MG63 (cell line): ENCODE results near the gene SLC26A9. TPM values are rescaled to one million over a fixed set of nuclear protein-coding genes. Genes with fewer than 3 reads are reported as not detected.

Experiments
- DNase-seq: peaks from one replicate; pipeline ENCODE4 v3.0.0-alpha.2; 2020
- H3K27me3 ChIP-seq: fragments of 250-450 bp; sonication (Bioruptor Pico); 2 replicates; pipeline ENCODE4 v1.5.1; 2020; ENCODE audit warnings: mild to moderate bottlenecking, moderate library complexity
- H3K36me3 ChIP-seq: fragments of 250-450 bp; sonication (Bioruptor Pico); 2 replicates; pipeline ENCODE4 v1.5.1; 2020; ENCODE audit warnings: mild to moderate bottlenecking, moderate library complexity
- H3K4me3 ChIP-seq: fragments of 250-450 bp; sonication (Bioruptor Pico); 2 replicates; pipeline ENCODE4 v1.5.1; 2020; ENCODE audit warnings: mild to moderate bottlenecking, moderate library complexity
- H3K9me3 ChIP-seq: fragments of 250-450 bp; sonication (Bioruptor Pico); 2 replicates; pipeline ENCODE4 v1.5.1; 2020; ENCODE audit warnings: mild to moderate bottlenecking, moderate library complexity
- total RNA-seq: library from RNA; depleted of rRNA; stranded (reverse); fragments of >200 nt; shearing (Covaris generic); gene quantifications from 2 replicates; pipeline ENCODE4 v1.2.3, GENCODE V29; 2014; ENCODE audit warnings: low replicate concordance

SLC26A9 gene
- total RNA-seq, 1 experiment from 2014 or later, result not detected

DNA sequence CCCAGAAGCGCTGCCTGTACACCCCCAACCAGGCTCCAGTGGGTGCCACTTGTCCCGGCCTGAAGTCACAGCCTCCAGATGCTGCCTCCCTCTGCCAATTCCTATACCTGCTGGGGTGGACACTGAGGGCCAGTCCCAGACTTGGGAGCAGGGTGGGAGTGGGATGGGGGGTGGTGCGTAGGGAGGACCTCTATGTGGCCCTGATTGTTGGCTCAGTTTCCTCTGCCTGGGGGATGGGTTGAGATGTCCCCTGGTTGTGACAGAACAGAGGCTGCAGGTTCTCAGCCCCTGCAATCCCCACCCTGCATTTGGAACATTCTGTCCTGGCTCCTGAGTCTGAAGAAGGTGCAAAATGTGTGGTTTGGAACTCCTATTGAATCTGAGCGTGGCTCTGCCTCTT is 32.8 kb upstream of the SLC26A9 start:
- Histone ChIP-seq H3K27me3 (no peaks in the 10 kb centered on the region), H3K9me3 (no peaks in the 10 kb centered on the region), H3K36me3 (no peaks in the 10 kb centered on the region; the same call in 1 of the 2 replicates), H3K4me3 (no peak overlapping the region)
- no peak for DNase-seq

DNA sequence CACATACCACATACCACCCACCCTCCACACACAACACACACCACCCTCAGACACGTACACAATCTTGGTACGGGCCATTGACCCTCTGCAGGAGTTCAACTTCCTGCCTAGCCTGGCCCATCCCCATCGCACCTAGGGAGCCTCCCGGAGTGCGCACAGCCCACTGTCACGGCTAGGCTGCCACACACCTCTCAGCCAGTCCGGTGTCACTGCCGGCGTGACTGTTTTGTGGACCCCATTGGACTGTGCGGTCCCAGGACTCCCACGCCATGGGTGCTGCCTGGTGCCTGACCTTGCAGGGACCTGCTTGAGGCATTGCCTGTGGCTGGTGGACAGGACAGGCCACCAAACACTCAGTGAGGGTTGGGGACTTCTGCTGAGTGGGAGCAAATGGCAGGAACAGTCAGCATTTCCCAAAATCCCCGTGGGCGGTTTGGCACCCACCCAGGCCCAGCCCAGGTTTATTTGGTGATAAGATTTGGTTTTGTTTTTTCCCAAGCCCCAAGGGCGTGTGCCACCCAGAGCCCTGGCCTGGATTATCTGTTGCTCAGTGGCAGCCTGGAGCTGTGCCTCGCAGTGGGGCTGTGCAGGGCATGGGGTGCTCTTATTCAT is 32.2 kb upstream of the SLC26A9 start:
- Histone ChIP-seq H3K27me3 (no peaks in the 10 kb centered on the region), H3K4me3 (no peak overlapping the region), H3K36me3 (no peaks in the 10 kb centered on the region; the same call in 1 of the 2 replicates), H3K9me3 (no peaks in the 10 kb centered on the region)
- no peak for DNase-seq

DNA sequence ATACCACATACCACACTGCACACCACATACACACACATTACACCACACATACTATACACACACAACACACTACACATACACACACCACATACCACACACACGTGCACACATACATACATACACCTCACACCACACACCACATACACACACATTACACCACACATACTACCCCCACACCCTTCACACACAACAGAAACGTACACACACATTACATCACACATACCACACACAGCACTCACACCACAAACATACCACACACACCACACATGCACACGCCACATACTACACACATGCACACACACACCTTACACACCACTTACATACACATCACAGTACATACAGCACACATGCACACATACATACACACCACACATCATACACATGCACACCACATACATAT is 31.5 kb upstream of the SLC26A9 start:
- DNase-seq, result no peak
- Histone ChIP-seq H3K4me3 (no peak overlapping the region), H3K9me3 (no peaks in the 10 kb centered on the region), H3K36me3 (no peaks in the 10 kb centered on the region; the same call in 1 of the 2 replicates), H3K27me3 (no peaks in the 10 kb centered on the region)

DNA sequence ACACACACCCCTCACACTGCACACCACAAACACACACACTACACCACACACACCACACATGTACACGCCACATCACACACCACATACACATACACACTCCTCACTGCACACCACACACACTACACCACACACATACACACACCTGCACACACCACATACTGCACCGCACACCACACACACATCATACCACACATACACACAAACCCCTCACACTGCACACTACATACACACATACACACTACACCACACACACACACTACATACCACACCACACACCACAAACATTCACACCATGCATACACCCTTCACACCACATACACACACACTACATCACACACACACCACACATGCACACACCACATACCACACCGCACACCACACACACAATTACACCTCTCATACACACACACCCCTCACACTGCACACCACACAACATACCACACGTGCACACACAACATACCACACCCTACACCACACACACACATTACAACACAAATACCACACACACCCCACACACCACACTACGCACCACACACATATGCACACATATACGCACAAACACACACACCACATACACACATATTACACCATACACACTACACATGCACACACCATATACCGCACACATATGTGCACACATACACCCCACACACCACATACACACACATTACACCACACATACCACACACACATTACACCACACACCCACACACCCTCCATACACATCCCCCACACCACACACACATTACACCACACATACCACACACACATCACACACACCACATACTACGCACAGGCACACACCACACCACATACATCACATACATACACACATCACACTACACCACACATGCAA is 30.3 kb upstream of the SLC26A9 start:
- no peak for DNase-seq
- Histone ChIP-seq H3K9me3 (no peaks in the 10 kb centered on the region), H3K4me3 (no peak overlapping the region), H3K36me3 (no peaks in the 10 kb centered on the region; the same call in 1 of the 2 replicates), H3K27me3 (no peaks in the 10 kb centered on the region)

DNA sequence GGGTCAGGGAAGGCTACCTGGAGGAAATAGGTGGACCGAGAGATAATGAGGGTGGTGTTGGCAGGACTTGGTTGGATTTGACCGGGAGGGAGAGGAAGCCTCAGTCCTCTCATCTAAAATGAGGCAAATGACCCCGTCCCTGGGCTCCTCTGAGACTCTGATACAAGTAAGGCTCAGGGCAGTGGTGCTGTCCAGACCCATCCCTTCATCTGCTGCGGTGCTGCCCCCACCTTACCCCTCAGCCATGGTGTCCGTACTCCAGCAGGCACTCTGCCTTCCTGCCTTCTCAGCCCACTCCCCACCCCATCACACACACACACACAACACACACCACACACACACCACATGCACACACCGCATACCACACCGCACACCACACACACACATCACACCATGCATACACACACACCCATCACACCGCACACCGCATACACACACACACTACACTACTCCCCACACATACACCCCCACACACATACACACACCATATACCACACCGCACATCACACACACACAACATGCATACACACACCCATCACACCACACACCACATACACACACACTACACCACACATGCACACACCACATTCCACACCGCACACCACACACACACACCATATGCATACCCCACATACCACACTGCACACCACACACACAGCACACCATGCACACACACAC is 29.4 kb upstream of the SLC26A9 start:
- DNase-seq, result peak; percentile 42
- no peak overlapping the region for H3K4me3 ChIP-seq
- no peaks in the 10 kb centered on the region; the same call in 1 of the 2 replicates for H3K36me3 ChIP-seq
- no peaks in the 10 kb centered on the region for H3K9me3 ChIP-seq
- no peaks in the 10 kb centered on the region for H3K27me3 ChIP-seq

DNA sequence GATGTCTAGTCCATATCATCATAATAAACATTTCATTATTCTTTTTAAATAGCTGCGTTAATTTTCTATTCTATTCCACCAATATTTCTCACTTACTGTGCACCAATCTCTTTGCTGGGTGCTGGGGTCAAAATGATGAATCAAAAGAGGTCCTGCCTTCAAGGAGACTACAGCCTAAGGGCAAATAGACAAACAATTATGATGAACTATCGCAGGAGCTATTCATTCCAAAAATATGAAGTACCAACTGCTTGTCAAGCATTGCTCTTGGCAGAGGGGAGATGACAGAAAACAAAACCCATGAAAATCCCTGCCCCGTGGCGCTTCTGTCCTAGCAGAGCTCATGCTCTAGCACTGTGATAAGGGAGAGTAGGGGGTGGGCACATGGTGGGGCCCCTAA is 28.8 kb upstream of the SLC26A9 start:
- Histone ChIP-seq H3K36me3 (no peaks in the 10 kb centered on the region; the same call in 1 of the 2 replicates), H3K4me3 (no peak overlapping the region), H3K27me3 (no peaks in the 10 kb centered on the region), H3K9me3 (no peaks in the 10 kb centered on the region)
- no peak for DNase-seq

DNA sequence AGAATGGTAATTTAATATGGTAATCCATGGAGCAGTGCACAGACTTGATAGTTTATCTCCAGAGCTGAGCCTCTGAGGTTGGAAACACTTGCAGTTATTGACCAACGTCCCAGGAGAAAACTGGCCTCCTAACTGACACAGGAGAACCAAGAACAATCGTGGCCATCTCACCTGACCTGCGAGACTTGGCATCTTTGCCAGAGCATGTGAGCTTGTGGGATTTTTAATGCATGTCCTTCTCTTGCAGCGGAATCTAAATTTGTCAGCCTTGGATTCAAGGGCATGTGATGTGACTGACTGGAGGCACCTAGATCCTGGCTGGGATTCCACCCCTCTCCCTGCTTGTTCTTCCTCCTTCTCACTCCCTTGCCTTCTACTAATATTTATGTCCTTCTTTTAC is 27.8 kb upstream of the SLC26A9 start:
- Histone ChIP-seq H3K36me3 (no peaks in the 10 kb centered on the region), H3K27me3 (no peaks in the 10 kb centered on the region), H3K9me3 (no peaks in the 10 kb centered on the region), H3K4me3 (no peak overlapping the region)
- DNase-seq, result no peak

DNA sequence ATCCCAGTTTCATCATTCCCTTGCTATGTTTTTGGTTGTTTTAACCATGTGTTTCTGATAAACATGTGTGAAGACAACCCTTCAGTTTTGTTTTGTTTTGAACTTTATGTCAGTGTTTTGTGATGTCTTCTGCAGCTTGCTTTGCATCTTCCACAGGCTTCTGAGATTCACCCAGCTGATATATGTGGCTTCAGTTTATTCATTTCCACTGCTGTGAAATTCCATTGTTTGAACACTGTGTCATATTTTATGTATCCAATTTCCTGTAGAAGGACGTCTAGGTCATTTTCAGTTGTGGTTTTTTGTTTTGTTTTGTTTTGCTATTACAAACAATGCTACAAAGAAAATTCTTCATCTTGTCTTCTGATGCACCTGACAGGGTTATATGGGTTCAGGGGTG is 27.2 kb upstream of the SLC26A9 start:
- no peak overlapping the region for H3K4me3 ChIP-seq
- H3K9me3 ChIP-seq, result no peaks in the 10 kb centered on the region
- DNase-seq, result no peak
- H3K36me3 ChIP-seq, result no peaks in the 10 kb centered on the region
- H3K27me3 ChIP-seq, result no peaks in the 10 kb centered on the region

DNA sequence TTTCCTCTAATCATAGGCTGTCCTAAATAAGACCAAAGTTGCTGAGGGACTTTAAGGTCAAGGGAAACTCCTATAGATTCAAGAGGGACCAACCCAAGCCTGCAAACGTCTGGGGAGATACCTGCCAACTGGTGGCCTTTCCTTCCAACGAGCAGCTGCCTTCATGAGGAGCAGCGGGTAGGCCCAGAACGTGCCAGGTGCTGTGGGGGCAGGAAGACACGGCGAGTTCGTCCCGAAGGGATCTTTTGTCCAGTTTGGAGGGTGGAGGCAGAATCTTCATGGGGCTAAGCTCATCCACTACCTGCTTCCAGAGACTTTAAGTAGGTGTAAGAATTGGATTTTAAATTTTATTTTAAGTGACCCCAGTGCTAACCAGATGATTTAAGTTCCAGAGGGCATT is 26.0 kb upstream of the SLC26A9 start:
- Histone ChIP-seq H3K27me3 (no peaks in the 10 kb centered on the region), H3K36me3 (no peaks in the 10 kb centered on the region), H3K4me3 (no peak overlapping the region), H3K9me3 (no peaks in the 10 kb centered on the region)
- DNase-seq, result no peak

DNA sequence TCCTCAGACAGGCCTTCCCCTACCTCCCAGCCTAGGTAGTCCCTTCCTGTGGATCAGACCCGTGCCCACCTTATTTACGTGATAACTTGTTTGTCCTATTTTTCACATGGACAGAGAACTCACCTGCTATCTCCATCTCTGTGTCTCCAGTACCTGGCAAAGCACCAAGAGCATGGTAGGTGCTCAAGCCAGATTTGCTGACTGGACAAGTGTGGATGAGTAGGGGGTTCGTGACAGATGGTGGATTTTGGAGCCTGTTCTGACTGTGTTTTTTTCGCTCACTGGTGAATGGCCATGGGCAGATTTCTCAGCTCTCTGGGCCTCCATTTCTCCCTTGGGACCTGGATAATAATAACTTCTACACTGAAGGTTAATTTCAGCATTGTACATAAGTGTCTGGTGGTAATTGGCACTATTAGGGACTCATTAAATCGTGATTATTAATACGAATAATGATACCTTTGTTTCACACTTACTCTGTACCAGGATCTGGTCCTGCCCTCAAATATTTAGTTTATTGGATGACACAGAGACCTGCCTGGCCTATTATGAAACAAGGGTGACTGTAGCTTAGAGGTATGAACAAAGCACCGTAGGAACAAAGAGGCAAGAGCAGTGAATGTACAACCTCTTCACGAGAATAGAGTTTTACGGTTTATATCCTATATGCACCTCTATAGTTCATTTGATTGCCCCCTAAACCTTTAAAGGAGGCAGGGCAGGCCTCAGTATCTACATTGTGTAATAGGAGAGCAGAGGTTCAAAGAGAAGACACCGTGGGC is 24.5 kb upstream of the SLC26A9 start:
- no peak overlapping the region for H3K4me3 ChIP-seq
- no peaks in the 10 kb centered on the region for H3K36me3 ChIP-seq
- H3K27me3 ChIP-seq, result no peaks in the 10 kb centered on the region
- no peaks in the 10 kb centered on the region for H3K9me3 ChIP-seq
- no peak for DNase-seq

DNA sequence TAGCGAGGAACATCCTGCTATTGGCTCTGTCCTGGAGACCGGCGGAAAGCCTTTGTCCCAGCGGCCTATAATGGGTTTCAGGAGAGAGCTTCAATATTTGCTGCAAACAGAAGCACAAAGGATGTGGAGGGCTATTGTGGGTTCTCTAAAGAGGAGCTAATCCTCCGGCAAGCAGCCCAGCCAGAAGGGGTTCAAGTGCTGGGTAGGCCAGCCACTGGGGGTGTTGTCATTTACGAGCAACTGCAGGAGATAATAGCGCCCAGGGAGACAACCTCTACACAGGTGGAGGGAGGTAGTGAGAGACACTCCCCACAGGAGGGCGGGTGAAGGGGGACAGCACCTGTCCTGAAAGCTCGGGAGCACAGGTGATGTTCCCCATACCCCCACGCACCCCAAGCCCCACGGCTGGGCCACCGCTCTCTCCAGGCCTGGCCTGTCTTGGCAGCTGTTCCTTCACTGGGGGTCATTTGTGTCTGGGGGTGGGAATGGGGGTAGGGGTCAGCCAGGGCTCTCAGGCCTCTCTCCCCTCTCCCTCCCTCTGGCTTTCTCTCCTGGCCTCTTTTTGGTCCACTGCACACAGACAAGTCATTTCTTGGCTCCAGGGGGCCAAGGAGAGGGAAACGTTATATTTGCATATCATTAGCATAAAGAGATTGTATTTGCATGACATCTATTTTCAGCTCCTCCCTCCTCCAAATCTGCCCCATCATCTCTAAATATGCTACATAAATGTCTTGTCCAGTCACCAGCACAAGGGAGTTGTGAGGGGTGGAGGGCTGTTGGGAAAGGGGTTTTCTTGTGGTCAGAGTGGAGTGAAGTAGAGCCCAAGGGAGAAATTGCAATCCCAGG is 22.0 kb upstream of the SLC26A9 start:
- Histone ChIP-seq H3K27me3 (no peaks in the 10 kb centered on the region), H3K4me3 (no peak overlapping the region), H3K36me3 (no peaks in the 10 kb centered on the region), H3K9me3 (no peaks in the 10 kb centered on the region)
- no peak for DNase-seq

DNA sequence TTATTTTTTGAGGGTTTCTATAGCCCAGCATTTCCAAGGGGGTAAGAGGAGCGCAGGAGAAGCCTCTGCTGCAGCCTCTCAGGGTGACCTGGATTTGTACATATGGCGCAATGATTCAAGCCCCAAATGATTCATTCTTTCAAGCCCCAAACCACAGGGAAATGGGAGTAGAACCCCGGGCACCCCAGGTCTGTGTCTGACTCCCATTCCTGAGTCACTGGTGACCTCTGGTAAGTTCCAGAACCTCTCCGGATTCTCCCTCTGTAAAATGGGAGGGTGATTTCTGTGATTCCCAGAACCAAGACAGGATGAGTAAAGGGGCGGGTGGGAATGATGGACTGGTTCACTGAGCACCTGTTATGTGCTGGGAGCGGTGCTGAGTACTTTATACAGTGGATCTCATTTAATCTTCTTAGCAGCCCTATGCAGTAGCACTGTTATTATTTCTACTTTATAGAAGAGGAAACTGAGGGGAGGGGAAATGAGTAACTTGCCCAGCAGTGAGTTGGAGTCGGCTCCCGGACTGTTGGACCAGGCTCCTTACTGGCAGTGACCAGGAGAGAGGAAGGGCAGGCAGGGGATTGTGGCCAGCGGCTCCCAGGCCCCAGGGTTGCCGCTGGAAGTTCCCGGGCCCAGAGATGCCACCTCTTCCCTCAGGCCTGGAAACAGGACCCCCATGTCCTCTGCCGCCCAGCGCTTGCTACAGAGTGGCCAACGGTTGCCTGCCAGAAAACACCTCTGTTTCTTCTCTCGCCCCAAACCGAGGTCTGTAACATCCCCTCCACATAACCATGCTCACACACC is 20.3 kb upstream of the SLC26A9 start:
- no peak for DNase-seq
- Histone ChIP-seq H3K9me3 (no peaks in the 10 kb centered on the region), H3K36me3 (no peaks in the 10 kb centered on the region), H3K27me3 (peaks cover 3% of the 10 kb centered on the region; the same call in 1 of the 2 replicates), H3K4me3 (no peak overlapping the region)

DNA sequence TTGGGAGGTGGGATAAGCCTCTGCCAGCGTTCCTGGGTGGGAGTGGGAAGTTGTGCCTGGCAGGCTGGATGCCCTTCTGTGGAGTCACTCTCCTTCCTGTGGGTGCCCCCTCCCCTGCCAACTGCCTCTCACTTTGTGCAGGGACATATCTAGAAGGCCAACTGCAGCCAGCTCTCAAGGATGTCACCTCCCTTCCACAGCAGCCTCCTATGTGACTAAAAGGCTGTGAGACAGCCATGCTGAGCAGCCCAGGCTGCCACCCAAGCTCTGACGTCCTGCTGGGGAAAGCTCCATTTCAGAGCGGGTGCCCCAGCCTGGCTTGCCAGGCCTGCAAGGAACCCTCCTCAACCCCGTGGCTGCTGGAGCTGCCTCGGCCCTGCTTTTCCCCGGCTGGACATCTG is 19.6 kb upstream of the SLC26A9 start:
- DNase-seq, result no peak
- Histone ChIP-seq H3K27me3 (peaks cover 4% of the 10 kb centered on the region; the same call in 1 of the 2 replicates), H3K36me3 (no peaks in the 10 kb centered on the region), H3K9me3 (no peaks in the 10 kb centered on the region), H3K4me3 (no peak overlapping the region)

DNA sequence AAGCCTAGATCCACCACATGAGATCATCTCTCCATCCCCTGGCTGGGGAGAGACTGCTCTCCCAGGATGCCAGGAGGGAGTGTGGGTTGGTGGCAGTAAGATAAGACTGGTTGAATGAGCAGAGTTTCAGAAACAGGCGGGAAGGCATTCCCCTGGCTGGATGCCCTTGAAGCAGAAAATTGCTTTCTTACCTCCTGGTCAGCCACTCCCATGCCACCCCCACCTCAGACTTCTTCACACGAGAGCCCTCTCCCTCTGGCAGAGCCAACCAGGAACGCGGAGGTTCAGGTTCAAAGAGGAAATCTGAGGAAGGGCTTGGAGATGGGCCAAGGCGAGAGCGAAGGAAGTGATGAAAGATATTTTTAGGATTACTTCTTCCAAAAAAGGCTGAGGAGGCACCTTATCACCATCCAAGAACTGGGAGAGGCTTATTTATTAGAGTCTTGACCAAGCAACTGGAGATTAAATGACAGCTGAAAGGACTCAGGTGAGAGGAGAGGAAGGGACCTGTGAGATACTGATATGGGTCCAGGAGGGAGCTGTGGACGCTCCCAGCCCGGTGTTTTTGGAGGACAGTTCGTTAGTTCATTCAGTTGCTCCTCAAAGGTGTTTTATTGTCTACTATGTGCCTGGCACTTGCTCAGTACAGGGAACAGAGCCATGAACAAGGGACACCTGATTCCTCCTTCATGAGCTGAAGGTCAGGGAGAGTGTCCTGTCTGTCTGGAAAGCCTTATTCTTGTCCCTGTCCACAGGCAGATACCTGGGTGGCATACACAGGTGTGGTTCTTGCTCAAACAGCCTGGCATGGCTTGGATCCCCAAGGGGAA is 18.9 kb upstream of the SLC26A9 start:
- H3K4me3 ChIP-seq, result no peak overlapping the region
- H3K9me3 ChIP-seq, result no peaks in the 10 kb centered on the region
- DNase-seq, result peak; percentile 43
- H3K27me3 ChIP-seq, result peaks cover 4% of the 10 kb centered on the region; the same call in 1 of the 2 replicates
- no peaks in the 10 kb centered on the region for H3K36me3 ChIP-seq
